DMS 273 (cell line): Measurements from ENCODE around the gene VANGL2.

Source experiments
- DNase-seq: peaks from one replicate; lab custom pipeline; 2025; ENCODE audit not compliant: unreplicated experiment; lab: John Stamatoyannopoulos, UW

The VANGL2 gene

DNA sequence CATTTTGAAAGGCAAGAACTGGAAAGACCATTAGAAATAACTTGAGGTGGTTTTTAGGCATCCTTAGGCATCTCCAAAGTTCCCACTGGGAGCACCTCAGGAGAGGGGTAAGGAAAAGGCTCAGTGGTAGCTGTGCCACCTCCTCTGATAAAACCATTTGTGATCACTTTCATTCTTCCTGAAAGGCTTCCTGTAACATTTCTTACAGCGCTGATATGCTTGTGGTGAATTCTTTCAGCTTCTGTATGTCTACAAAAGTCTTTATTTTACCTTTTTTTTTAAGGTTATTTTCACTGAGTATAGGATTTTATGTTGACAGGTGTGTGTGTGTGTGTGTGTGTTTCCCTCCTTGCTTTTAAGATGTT is 54.8 kb downstream of the VANGL2 start:
- no peak for DNase-seq

DNA sequence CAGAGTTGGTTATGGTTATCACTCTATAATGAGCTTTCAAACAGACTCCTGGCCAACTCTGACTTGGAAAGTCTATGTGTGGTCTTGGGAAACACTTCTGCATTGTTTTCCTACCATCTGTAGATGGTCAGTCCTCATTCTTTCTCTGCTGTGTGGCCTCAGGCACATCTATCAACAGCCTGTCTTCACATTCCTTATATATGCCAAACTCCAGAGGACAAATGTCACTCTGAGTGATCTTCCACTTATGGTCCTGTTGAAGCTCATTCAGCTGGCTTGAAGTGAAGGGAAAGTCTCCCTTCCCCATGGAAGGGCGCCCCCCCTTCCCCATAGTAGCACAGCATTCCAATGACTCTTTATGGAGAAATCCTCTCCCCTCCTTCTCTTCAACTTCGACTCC is 58.7 kb downstream of the VANGL2 start:
- DNase-seq, result no peak

DNA sequence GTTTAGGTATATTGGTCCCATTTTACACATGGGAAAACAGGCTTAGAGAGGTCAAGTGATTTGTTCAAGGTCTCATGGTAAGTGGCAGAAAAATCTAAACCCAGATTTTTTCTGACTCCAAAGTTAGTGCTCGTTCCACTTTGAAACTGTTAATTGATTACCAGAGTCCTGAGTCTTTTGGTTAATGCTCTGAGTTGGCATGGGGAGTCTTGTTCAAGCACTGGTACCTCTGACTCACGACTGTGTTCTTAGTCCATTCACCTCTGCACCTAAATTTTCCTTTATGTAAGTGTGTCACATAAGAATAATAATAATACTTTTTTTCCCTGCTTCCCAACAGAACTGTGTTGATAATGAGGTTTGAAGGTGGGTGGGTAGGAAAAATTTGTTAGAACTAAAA is 59.3 kb downstream of the VANGL2 start:
- DNase-seq, result no peak

DNA sequence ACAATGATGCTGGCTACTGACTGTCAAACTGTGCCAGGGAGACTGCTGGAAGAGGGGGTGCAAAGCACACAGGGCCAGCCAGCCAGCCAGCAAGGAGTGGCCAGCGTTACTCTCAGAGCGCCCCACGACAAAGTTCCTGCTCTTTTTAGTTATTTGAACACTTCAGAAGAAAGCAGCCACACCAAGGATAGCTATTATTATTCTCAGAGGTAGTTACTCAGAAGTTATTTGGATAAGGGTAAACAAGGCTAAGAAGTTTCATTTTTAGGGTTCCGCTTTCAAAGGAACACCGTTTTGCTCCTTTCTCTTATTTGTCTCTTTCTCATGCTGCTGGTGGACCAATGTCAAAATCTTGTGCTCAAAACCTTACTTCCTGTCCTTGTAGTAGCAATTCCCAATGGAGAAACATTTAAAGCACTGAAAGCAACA is 59.9 kb downstream of the VANGL2 start:
- DNase-seq, result no peak

DNA sequence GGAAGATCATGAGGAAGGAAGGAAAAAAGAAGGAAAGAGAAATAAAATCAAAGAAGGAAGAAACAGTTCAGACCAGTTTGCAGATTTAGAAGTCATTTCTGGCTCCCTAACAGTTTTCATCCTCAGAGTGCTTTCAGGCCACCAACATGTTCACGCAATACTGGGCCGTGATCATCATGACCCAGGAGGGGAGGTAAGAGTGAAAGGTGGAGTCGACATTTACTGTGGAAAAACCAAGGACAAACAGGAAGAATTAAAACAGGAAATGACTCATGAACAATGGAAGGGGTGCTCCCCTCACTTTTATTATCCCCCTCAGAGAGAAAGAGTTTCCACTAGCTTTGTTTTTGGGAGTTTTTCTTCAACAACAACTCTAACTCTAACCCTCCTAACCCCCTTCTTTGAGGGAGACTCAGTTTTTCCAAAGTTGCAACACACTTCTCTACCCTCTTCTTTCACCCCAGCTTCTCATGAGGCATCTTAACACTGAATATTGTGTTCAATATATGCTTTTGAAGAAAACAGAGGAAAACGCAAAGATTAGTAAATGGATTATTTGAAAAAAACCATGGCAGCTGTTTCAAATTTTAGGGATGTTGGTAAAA is 60.4 kb downstream of the VANGL2 start:
- no peak for DNase-seq

DNA sequence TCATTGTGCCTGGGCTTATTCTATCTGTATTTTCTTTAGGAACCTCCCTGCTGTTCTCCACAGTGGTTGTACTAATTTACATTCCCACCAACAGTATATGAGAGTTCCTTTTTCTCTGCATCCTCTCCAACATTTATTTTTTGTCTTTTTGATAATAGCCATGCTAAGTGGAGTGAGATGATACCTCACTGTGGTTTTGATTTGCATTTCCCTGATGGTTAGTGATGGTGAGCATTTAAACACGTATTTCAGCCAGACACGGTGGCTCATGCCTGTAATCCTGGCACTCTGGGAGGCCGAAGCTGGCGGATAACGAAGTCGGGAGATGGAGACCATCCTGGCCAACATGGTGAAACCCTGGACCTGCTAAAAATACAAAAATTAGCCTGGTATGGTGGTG is 64.8 kb downstream of the VANGL2 start:
- DNase-seq, result no peak

DNA sequence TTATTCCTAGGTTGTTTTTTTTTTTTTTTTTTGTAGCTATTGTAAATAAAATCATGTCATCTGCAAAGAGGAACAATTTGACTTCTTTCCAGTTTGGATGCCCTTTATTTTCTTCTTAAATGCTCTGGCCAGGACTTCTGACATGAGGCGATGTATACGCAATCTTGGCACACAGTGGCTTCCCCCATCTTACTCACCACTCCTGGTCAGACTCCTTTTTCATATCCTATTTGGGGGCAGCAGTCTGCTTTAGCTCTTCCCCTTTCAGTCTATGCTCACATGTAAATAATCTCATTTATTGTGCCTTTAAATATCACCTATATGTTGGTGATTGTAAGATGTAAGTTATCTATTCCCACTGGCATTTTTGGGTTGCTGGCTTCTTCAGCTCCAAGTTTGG is 66.6 kb downstream of the VANGL2 start:
- DNase-seq, result no peak

DNA sequence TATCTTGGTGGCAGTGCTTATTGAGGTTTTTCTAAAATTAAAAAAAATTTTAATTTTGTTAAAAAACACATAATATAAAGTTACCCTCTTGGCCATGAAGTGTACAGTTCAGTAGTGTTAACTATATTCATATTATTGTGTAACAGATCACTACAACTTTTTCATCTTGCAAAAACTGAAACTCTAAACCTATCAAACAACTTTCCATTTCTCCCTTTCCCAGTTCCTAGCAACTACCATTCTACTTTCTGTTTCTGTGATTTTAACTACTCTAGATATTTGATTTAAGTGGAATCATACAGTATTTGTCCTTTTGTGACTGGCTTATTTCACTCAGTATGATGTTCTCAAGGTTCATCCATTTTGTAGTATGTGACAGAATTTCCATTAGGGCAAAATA is 67.2 kb downstream of the VANGL2 start:
- no peak for DNase-seq

DNA sequence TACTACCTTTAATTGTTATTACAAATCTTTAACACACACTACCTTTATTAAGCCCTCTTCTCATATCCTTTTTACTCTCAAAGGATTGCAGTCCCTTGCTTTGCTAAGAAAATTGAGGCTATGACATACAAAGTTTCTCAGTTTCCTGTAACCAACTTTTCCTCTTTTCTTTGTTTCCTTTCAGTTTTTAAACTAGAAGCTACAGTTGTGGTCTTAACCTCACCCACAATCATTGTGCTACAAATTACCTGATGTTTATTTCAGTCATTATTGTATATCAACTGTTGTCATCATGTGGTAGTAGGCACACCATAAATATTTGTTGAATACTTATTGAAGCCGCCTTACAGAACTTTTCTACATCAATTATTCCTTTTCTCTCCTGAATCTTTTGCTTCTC is 70.9 kb downstream of the VANGL2 start:
- no peak for DNase-seq

DNA sequence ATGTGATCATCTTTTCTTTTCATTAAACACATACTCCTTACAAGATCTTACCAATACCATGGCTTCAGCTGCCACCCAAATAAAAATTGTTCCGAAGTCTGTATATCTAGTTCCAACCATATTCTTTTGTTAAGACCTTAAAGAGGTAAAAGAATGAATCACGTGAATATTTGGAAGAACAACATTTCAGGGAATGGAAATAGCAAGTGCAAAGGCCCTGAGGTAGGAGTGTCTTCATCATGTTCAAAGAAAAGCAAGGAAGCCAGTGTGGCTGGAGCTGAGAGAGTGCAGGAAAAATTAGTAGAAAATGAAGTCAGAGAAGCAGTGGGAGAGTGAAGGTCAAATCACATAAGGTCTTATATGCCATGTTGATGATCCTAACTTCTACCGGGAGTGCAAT is 71.7 kb downstream of the VANGL2 start:
- DNase-seq, result no peak

DNA sequence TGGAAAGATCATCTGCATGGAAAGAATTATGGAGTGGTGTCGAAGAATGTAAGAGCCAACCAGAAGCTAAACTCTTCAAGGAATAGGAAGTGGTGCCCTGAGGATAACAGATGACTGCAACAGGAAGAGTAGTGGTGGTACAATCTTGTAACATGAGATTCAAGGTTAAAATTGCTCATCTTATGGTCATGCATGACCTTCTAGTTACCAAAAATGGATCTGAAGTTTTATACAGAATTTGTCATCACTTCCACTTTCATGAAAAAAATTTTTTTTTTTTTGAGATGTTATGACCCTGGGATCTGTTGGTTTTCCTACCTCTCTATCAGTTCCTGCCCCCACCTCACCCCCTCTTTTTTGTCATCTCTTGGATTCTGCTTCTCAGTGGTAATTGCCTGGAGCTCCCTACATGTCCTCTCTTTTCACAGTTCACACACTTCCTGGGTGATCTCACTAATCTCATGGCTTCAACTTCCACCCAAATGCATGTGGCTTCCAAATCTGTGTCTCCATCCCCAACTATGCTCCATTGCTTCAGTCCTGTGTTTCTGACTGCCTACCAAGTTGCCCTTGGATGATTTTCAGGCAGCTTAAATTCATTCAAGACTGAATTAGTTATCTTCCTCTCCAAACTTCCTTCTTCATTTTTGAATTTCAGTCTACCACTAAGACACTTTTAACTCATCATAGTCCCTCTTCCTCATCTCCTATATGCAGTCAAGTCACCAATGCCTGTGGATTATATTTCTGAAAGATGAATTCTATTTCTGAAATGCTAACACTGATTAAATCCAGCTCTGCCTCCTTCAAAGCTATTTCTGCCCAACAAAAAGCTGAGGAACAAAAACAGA is 74.3 kb downstream of the VANGL2 start:
- no peak for DNase-seq
